Measurements from ENCODE around the gene APOBEC3B.

DNA sequence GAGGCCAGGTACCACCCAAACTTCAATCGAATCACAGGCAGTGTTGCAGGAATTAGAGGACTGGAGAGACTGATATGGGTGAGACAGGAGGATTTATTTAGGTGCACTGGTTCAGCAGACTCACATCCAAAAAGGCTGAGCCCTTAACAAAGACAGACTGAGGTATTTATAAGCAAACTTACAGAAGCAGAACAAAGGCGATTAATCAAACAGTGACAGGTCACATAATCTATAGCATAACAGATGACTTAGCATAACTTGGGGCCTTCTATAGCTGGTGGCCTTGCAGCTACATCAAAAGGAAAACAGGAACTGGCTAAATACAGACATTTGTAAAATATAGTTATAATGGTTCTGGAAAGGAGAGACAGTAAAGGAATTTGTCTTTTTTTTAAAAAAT lies 2.1 kb downstream of the APOBEC3B start:
- TF ChIP-seq POLR2AphosphoS5 (IDR thresholded peaks at IDR 0.05) (no peak), TAF1 (IDR thresholded peaks at IDR 0.05; ENCODE audit: low read depth) (no peak), RAD21 (conservative IDR thresholded peaks at IDR 0.05) (no peak), CTCF (IDR thresholded peaks at IDR 0.05; ENCODE audit: poor library complexity, severe bottlenecking) (no peak), EZH2 (IDR thresholded peaks at IDR 0.05; ENCODE audit: borderline replicate concordance, insufficient read depth, low read length, poor library complexity, severe bottlenecking) (no peak), EP300 (conservative IDR thresholded peaks at IDR 0.05; ENCODE audit: poor library complexity, severe bottlenecking) (no peak)

Measured in neural cell (in vitro differentiated cells).